D721Med (cell line): ENCODE results near the gene MT1H.

Source experiments
- DNase-seq: peaks from one replicate; pipeline ENCODE4 v3.0.0; 2011; ENCODE audit warnings: low spot score; ENCODE audit not compliant: insufficient read length
- FAIRE-seq: peaks from 2 replicates; lab custom pipeline; 2011; peaks lifted over from hg19 to GRCh38; lab: Jason Lieb, UNC
- TF ChIP-seq, protein P1 (sequence below): IDR thresholded peaks from 2 replicates; pipeline ENCODE4 v1.5.1; 2012; ENCODE audit warnings: mild to moderate bottlenecking, control low read depth; ENCODE audit not compliant: insufficient read depth; ENCODE audit errors: missing control alignments

MT1H gene

DNA sequence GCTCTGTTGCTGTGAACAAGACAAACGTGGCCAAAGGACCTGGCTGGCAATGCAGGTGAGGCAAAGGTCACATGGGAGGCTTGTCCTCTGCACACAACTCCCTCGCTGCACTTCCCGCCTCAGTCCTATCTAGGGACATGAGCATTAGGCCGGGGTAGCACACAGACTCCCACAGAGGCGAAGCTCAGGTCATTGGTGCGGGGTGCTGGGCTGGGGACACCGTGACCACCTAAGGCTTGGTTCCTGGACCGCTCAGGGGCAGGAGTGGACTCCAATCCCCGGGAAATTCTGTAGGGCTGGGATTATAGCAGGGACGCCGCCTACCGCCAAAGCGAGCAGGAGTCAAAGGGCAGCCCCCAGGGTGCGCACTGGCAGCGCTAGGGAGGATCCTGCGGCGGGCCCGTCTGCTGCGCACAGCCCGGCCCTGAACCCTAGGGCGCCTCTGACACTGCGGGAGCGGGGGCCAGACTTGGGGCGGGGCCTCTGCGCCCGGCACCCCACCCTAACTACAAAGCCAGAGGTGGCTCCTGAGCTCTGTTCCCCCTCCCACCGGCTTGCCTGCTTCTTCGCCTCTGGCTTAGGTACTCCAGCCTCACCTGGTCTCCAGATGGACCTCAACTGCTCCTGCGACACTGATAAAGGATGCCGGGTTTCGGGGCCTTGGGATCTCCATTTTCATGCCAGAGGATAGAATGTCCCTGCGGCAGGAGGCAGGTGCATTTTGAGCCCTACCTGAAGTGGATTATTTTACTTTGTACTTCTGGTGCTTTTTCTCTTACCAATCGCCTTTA is 21.8 kb upstream of the MT1H start:
- TF ChIP-seq, protein P1, sequence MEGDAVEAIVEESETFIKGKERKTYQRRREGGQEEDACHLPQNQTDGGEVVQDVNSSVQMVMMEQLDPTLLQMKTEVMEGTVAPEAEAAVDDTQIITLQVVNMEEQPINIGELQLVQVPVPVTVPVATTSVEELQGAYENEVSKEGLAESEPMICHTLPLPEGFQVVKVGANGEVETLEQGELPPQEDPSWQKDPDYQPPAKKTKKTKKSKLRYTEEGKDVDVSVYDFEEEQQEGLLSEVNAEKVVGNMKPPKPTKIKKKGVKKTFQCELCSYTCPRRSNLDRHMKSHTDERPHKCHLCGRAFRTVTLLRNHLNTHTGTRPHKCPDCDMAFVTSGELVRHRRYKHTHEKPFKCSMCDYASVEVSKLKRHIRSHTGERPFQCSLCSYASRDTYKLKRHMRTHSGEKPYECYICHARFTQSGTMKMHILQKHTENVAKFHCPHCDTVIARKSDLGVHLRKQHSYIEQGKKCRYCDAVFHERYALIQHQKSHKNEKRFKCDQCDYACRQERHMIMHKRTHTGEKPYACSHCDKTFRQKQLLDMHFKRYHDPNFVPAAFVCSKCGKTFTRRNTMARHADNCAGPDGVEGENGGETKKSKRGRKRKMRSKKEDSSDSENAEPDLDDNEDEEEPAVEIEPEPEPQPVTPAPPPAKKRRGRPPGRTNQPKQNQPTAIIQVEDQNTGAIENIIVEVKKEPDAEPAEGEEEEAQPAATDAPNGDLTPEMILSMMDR = no peak
- FAIRE-seq = no peak
- no peak for DNase-seq

DNA sequence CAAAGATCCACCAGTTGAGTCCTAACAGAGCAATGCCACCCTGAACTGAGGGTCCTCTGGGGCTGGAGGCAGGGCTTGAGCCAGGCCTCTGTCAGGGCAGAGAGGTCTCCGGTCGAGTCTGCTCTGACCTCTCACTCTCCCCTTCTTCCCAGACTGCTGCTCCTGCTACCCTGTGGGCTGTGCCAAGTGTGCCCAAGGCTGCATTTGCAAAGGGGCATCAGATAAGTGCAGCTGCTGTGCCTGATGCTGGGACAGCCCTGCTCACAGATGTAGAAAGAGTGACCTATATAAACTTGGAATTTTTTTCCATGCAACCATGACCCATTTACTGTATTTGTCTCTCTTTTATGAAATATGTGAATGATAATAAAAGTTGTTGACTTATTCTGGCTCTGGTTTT is 20.3 kb upstream of the MT1H start:
- DNase-seq (no peak), FAIRE-seq (no peak)

DNA sequence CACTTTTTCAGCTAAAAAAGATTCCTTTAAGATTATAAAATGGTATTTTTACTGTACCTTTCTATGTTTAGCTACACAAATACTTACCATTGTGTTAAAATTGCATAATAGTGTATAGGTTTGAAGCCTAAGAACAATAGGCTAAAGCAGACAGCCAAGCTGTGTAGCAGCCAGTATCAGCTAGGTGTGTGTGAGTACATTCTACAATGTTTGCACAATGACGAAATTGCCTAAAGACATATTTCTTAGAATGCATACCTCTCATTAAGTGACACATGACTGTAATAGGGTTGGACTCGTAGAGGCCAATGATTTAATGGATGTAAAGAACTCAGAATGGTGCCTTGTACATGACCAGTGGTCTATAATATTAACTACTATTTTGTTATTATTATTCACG is 19.8 kb upstream of the MT1H start:
- FAIRE-seq = no peak

More for the DNA sequence above, 20.3 kb upstream of the MT1H start:
- TF ChIP-seq, protein P1 = no peak

DNA sequence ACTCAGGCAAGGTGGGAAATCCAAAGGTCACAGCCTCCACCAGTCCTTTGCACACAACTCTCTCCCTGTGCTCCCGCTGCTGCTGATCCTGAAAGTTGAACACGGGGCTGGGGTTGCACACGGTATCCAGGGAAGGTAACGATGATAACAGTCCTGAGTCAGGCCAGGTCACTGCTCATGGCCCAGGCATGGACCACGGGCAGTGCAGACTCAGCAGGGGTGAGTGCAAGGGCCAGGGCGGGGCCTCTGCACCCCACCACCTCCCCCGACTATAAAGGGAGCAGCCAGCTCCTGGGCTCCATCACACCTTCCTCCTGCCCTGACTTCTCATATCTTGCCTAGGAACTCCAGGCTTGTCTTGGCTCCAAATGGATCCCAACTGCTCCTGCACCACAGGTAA is 18.0 kb upstream of the MT1H start, which contains the start of gene MT1B:
MT1B (plus strand) TSS at position 301 of the 400 bp plus-strand sequence; CDS start at position 369, 68 bp downstream.
- FAIRE-seq = no peak
- no peak for DNase-seq
- TF ChIP-seq, protein P1 = no peak

More for the DNA sequence above, 19.8 kb upstream of the MT1H start:
- DNase-seq = no peak
- TF ChIP-seq, protein P1 = no peak

DNA sequence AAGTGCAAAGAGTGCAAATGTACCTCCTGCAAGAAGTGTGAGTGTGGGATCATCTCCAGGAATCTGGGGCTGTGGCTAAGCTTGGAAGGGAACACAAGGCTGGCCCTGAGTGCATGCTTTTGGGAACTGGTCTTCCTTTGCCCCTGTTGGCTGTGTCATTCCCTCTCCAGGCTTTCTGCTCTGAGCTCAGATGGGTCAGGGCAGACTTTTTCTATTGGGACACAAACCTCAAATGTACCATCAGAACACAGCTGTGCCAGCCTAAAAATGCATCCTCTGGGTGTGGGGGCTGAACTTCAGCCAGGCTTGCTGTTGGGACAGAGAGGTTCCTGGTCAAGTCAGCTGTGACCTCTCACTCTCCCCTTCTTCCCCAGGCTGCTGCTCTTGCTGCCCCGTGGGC is 17.0 kb upstream of the MT1H start:
- TF ChIP-seq, protein P1 = no peak
- no peak for FAIRE-seq

DNA sequence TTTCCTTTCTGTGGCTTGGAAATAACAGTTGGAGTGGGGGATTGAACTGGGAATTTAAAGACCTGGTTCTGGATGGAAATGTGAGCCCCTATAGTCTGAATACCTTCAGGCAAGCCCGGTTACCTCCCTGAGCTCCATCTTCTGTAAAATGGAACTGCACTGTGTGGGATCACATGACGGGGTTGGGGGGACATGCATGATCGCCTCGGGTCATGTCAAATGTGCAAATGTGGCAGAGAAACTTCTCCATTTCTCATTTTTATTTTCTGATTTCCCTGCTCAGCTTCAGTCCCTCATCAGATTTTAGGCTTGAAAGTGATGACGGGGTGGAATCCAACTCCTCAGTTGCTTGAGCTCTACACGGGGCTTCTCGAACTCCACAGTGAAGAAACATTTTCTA is 16.4 kb upstream of the MT1H start:
- FAIRE-seq = no peak
- no peak for DNase-seq
- TF ChIP-seq, protein P1 = no peak

More for the DNA sequence above, 17.0 kb upstream of the MT1H start:
- no peak for DNase-seq
